Small intestine (tissue), 7 donors: ENCODE measurements around the gene MIB1. TPM values are rescaled to one million over a fixed set of nuclear protein-coding genes. Genes with fewer than 3 reads are reported as not detected.
"Not testable (repeated sequence)": the region's sequence is repeated elsewhere in the genome, so short reads cannot be mapped to it uniquely, and the experiment has no call there.

Experiments
- DNase-seq, 2 donors: peaks; one replicate each; pipeline versions ENCODE4 v3.0.0 to v3.0.0-alpha.2; 2013
- FAIRE-seq: peaks from 2 replicates; lab custom pipeline; 2012; peaks lifted over from hg19 to GRCh38; lab: Jason Lieb, UNC
- H3K27ac ChIP-seq, 3 donors: one replicate each; pipeline ENCODE4 v1.5.1; 2013; ENCODE audit warnings: low read length in 2 of 3, mild to moderate bottlenecking in 2 of 3, control low read depth in 1 of 3, inconsistent platforms in 1 of 3, low read depth in 1 of 3, moderate library complexity in 1 of 3
- H3K27me3 ChIP-seq, 3 donors: one replicate each; pipeline ENCODE4 v1.6.1; 2013; ENCODE audit warnings: low read length in 3 of 3, inconsistent platforms in 1 of 3; ENCODE audit not compliant: control insufficient read depth in 3 of 3, insufficient read depth in 3 of 3
- H3K36me3 ChIP-seq, 3 donors: one replicate each; pipeline ENCODE4 v1.6.1; 2013; ENCODE audit warnings: low read length in 3 of 3, inconsistent platforms in 1 of 3, low read depth in 1 of 3, mild to moderate bottlenecking in 1 of 3, moderate library complexity in 1 of 3; ENCODE audit not compliant: control insufficient read depth in 3 of 3, insufficient read depth in 2 of 3
- H3K4me1 ChIP-seq, 3 donors: one replicate each; pipeline ENCODE4 v1.6.1; 2013; ENCODE audit warnings: low read length in 2 of 3, inconsistent platforms in 1 of 3, low read depth in 1 of 3, mild to moderate bottlenecking in 1 of 3, moderate library complexity in 1 of 3; ENCODE audit not compliant: control insufficient read depth in 3 of 3, insufficient read depth in 2 of 3
- H3K4me3 ChIP-seq, 3 donors: one replicate each; pipeline ENCODE4 v1.5.1; 2013; ENCODE audit warnings: low read length in 3 of 3, control low read depth in 1 of 3, inconsistent platforms in 1 of 3, low read depth in 1 of 3, mild to moderate bottlenecking in 1 of 3, moderate library complexity in 1 of 3
- H3K9me3 ChIP-seq, 2 donors: one replicate each; pipeline ENCODE4 v1.6.1; 2013; ENCODE audit warnings: low read depth in 1 of 2, low read length in 1 of 2; ENCODE audit not compliant: control insufficient read depth in 2 of 2, insufficient read depth in 1 of 2
- WGBS, 3 donors: extraction: QIAGEN DNeasy Blood & Tissue Kit; methylation state at CpG; one replicate each; pipeline ENCODE4 v1.1.7; 2013; 5-methylcytosine and 5-hydroxymethylcytosine counted together
- polyA plus RNA-seq, 4 donors: library from polyadenylated mRNA; stranded (reverse) in 3 of 4; unstranded in 1 of 4; fragments of 200-250 nt in 3 of 4; fragments of 120-200 nt in 1 of 4; gene quantifications; one replicate each; pipeline versions ENCODE4 v1.2.1 to v1.2.3, GENCODE V29; 2013
- donor health status: healthy with polysubstance abuse.
- donor health status: control.
- donor health status: control.
- donor health status: Bipolar disorder and iron deficiency.
- donor health status: healthy.

MIB1 gene
- polyA plus RNA-seq, 4 donors = 3.1 to 23.1 (median 4.3) TPM

GRCh38 chr18:21774722-21775121, 34.1 kb downstream of the MIB1 start:
- DNase-seq (no peak), FAIRE-seq (no peak)
- H3K9me3 ChIP-seq = no peaks in the 10 kb centered on the region
- no peaks in the 10 kb centered on the region for H3K4me1 ChIP-seq
- H3K36me3 ChIP-seq = peaks cover 0 to 22% (median 2%) of the 10 kb centered on the region in 3 donors
- H3K4me3 ChIP-seq = no peak overlapping the region
- 97 to 99% (median 98%) methylated on average over 7 of the region's 7 CpGs for WGBS, 3 donors
- H3K27ac ChIP-seq = no peak overlapping the region
- H3K27me3 ChIP-seq = no peaks in the 10 kb centered on the region

GRCh38 chr18:21777814-21778213, 37.2 kb downstream of the MIB1 start:
- FAIRE-seq (no peak), DNase-seq (no peak)
- no peaks in the 10 kb centered on the region for H3K9me3 ChIP-seq
- no peak overlapping the region for H3K27ac ChIP-seq
- no peaks in the 10 kb centered on the region for H3K27me3 ChIP-seq
- H3K36me3 ChIP-seq = peaks cover 5 to 26% (median 6%) of the 10 kb centered on the region in 3 donors
- WGBS, 3 donors = 63 to 72% (median 68%) methylated on average over 2 of the region's 2 CpGs
- no peak overlapping the region for H3K4me3 ChIP-seq
- H3K4me1 ChIP-seq = no peaks in the 10 kb centered on the region

GRCh38 chr18:21786526-21786925, 45.9 kb downstream of the MIB1 start:
- H3K4me1 ChIP-seq = no peaks in the 10 kb centered on the region
- no peak for DNase-seq
- H3K27me3 ChIP-seq = no peaks in the 10 kb centered on the region
- no peak overlapping the region for H3K4me3 ChIP-seq
- H3K36me3 ChIP-seq = peaks cover 3 to 43% (median 5%) of the 10 kb centered on the region in 3 donors
- no peak for FAIRE-seq
- peaks cover 0 to 29% of the 10 kb centered on the region in 2 donors for H3K9me3 ChIP-seq
- H3K27ac ChIP-seq = no peak overlapping the region

GRCh38 chr18:21796089-21796488, 55.5 kb downstream of the MIB1 start:
- 73 to 86% (median 82%) methylated on average over 2 of the region's 2 CpGs for WGBS, 3 donors
- not testable (repeated sequence) for H3K4me1 ChIP-seq, H3K27ac ChIP-seq, H3K36me3 ChIP-seq, FAIRE-seq, DNase-seq, H3K4me3 ChIP-seq, H3K9me3 ChIP-seq, H3K27me3 ChIP-seq

- no peak for DNase-seq
- FAIRE-seq = no peak
Observed at GRCh38 chr18:21798126-21798525, 57.5 kb downstream of the MIB1 start.

GRCh38 chr18:21799721-21800120, 59.1 kb downstream of the MIB1 start:
- no peaks in the 10 kb centered on the region for H3K27me3 ChIP-seq
- H3K36me3 ChIP-seq = peaks cover 0 to 2% (median 2%) of the 10 kb centered on the region in 3 donors
- no peaks in the 10 kb centered on the region for H3K4me1 ChIP-seq
- H3K4me3 ChIP-seq = no peak overlapping the region
- no peak for FAIRE-seq
- H3K9me3 ChIP-seq = no peaks in the 10 kb centered on the region
- H3K27ac ChIP-seq = no peak overlapping the region
- DNase-seq = no peak

More at GRCh38 chr18:21798126-21798525, 57.5 kb downstream of the MIB1 start:
- Histone ChIP-seq H3K4me3 (no peak overlapping the region), H3K9me3 (no peaks in the 10 kb centered on the region), H3K4me1 (no peaks in the 10 kb centered on the region), H3K27me3 (no peaks in the 10 kb centered on the region), H3K36me3 (peaks cover 0 to 2% (median 2%) of the 10 kb centered on the region in 3 donors), H3K27ac (no peak overlapping the region)

GRCh38 chr18:21803495-21803894, 62.9 kb downstream of the MIB1 start:
- no peaks in the 10 kb centered on the region for H3K9me3 ChIP-seq
- no peak overlapping the region for H3K4me3 ChIP-seq
- H3K36me3 ChIP-seq = peaks cover 0 to 16% (median 3%) of the 10 kb centered on the region in 3 donors
- no peak overlapping the region for H3K27ac ChIP-seq
- FAIRE-seq = no peak
- DNase-seq = no peak
- H3K4me1 ChIP-seq = no peaks in the 10 kb centered on the region
- no peaks in the 10 kb centered on the region for H3K27me3 ChIP-seq
- WGBS, 3 donors = 62 to 73% (median 71%) methylated on average over 3 of the region's 3 CpGs

GRCh38 chr18:21805771-21806366, 65.3 kb downstream of the MIB1 start:
- 88 to 93% (median 93%) methylated on average over 9 of the region's 9 CpGs for WGBS, 3 donors
- Histone ChIP-seq H3K27ac (no peak overlapping the region), H3K4me1 (no peaks in the 10 kb centered on the region), H3K9me3 (no peaks in the 10 kb centered on the region), H3K36me3 (peaks cover 0 to 16% (median 3%) of the 10 kb centered on the region in 3 donors), H3K4me3 (no peak overlapping the region), H3K27me3 (no peaks in the 10 kb centered on the region)
- FAIRE-seq (no peak), DNase-seq (no peak)

GRCh38 chr18:21808185-21808584, 67.6 kb downstream of the MIB1 start:
- FAIRE-seq = no peak

More at GRCh38 chr18:21808185-21808584, 67.6 kb downstream of the MIB1 start:
- no peak for DNase-seq
- no peak overlapping the region for H3K27ac ChIP-seq
- no peaks in the 10 kb centered on the region for H3K27me3 ChIP-seq
- no peak overlapping the region for H3K4me3 ChIP-seq
- H3K36me3 ChIP-seq = peaks cover 0 to 14% (median 3%) of the 10 kb centered on the region in 3 donors
- 93 to 96% (median 96%) methylated on average over 3 of the region's 3 CpGs for WGBS, 3 donors
- no peaks in the 10 kb centered on the region for H3K4me1 ChIP-seq
- no peaks in the 10 kb centered on the region for H3K9me3 ChIP-seq
